OCI-LY3 (cell line): Measurements from ENCODE around the gene TBC1D1.

Experiments
- H2AFZ ChIP-seq: fragments of 200-600, 300-600 bp; shearing (Covaris generic); 2 replicates; pipeline ENCODE4 v1.6.0; 2014; ENCODE audit warnings: antibody characterized with exemption, low read depth, low read length
- H3K27ac ChIP-seq: fragments of 200-600, 300-600 bp; sonication (generic); 2 replicates; pipeline ENCODE4 v1.5.1; 2014; ENCODE audit warnings: mild to moderate bottlenecking, low read length, moderate library complexity, mixed read lengths
- H3K27me3 ChIP-seq: fragments of 200-600, 300-600 bp; sonication (generic); 2 replicates; pipeline ENCODE4 v1.6.1; 2014; ENCODE audit warnings: low read depth, low read length, mixed read lengths
- H3K36me3 ChIP-seq: fragments of 200-600, 300-600 bp; sonication (generic); replicated peaks from 2 replicates; pipeline ENCODE3; 2014; ENCODE audit warnings: low read depth, low read length, mixed read lengths
- H3K4me1 ChIP-seq: fragments of 300-600, 200-600 bp; sonication (generic); 2 replicates; pipeline ENCODE4 v1.6.1; 2014; ENCODE audit warnings: low read length, mixed read lengths
- H3K4me2 ChIP-seq: fragments of 200-600, 300-600 bp; sonication (generic); 2 replicates; pipeline ENCODE4 v1.6.1; 2014; ENCODE audit warnings: low read length, mixed read lengths
- H3K4me3 ChIP-seq: fragments of 300-600, 200-600 bp; sonication (generic); 2 replicates; pipeline ENCODE4 v1.5.1; 2014; ENCODE audit warnings: antibody characterized with exemption, mild to moderate bottlenecking, low read length, moderate library complexity
- H3K79me2 ChIP-seq: fragments of 300-600, 200-600 bp; shearing (Covaris generic); 2 replicates; pipeline ENCODE4 v1.6.1; 2014; ENCODE audit warnings: mild to moderate bottlenecking, low read length, mixed read lengths
- H3K9ac ChIP-seq: fragments of 300-600, 200-600 bp; shearing (Covaris generic); 2 replicates; pipeline ENCODE4 v1.6.0; 2014; ENCODE audit warnings: mild to moderate bottlenecking, low read length, moderate library complexity
- H3K9me3 ChIP-seq: fragments of 200-600, 300-600 bp; shearing (Covaris generic); 2 replicates; pipeline ENCODE4 v1.6.1; 2014; ENCODE audit warnings: low read length, mixed read lengths; ENCODE audit not compliant: insufficient read depth
- H4K20me1 ChIP-seq: fragments of 200-600, 300-600 bp; sonication (generic); 2 replicates; pipeline ENCODE4 v1.6.1; 2016; ENCODE audit warnings: low read length, mixed read lengths; ENCODE audit not compliant: insufficient read depth
- CTCF ChIP-seq: fragments of 200-600, 300-600 bp; sonication (generic); IDR thresholded peaks from 2 replicates; pipeline ENCODE4 v1.5.1; 2014; ENCODE audit warnings: antibody characterized with exemption, low read length, low read depth
- EZH2phosphoT487 ChIP-seq: fragments of 200-600 bp; shearing (Covaris generic); IDR thresholded peaks from 2 replicates; pipeline ENCODE4 v1.6.1; 2018; ENCODE audit warnings: antibody characterized with exemption, mixed run types, low read depth

TBC1D1 gene

GRCh38 chr4:38152305-38152704, 261.4 kb downstream of the TBC1D1 start:
- Histone ChIP-seq H3K36me3 (no peaks in the 10 kb centered on the region), H3K4me1 (no peaks in the 10 kb centered on the region)

GRCh38 chr4:38152721-38153386, 262.0 kb downstream of the TBC1D1 start:
- Histone ChIP-seq H3K79me2 (no peaks in the 10 kb centered on the region), H3K4me3 (no peak overlapping the region), H2AFZ (no peak overlapping the region), H3K9me3 (no peaks in the 10 kb centered on the region), H3K27me3 (no peaks in the 10 kb centered on the region), H3K4me2 (no peak overlapping the region), H4K20me1 (no peaks in the 10 kb centered on the region), H3K27ac (no peak overlapping the region), H3K4me1 (no peaks in the 10 kb centered on the region), H3K9ac (no peak overlapping the region), H3K36me3 (no peaks in the 10 kb centered on the region)
- TF ChIP-seq CTCF, result no peak
- no peak for TF ChIP-seq EZH2phosphoT487

More at GRCh38 chr4:38152305-38152704, 261.4 kb downstream of the TBC1D1 start:
- Histone ChIP-seq H3K27me3 (no peaks in the 10 kb centered on the region), H3K27ac (no peak overlapping the region), H3K4me2 (no peak overlapping the region), H3K9me3 (no peaks in the 10 kb centered on the region), H3K79me2 (no peaks in the 10 kb centered on the region), H3K4me3 (no peak overlapping the region), H3K9ac (no peak overlapping the region), H2AFZ (no peak overlapping the region), H4K20me1 (no peaks in the 10 kb centered on the region)
- TF ChIP-seq EZH2phosphoT487 (no peak), CTCF (no peak)

- no peak overlapping the region for H2AFZ ChIP-seq
- H3K9me3 ChIP-seq, result no peaks in the 10 kb centered on the region
- H4K20me1 ChIP-seq, result no peaks in the 10 kb centered on the region
- TF ChIP-seq EZH2phosphoT487 (no peak), CTCF (no peak)
- H3K27me3 ChIP-seq, result no peaks in the 10 kb centered on the region
- no peaks in the 10 kb centered on the region for H3K36me3 ChIP-seq
- H3K9ac ChIP-seq, result no peak overlapping the region
- no peaks in the 10 kb centered on the region for H3K4me1 ChIP-seq
- no peak overlapping the region for H3K27ac ChIP-seq
- H3K79me2 ChIP-seq, result no peaks in the 10 kb centered on the region
- H3K4me3 ChIP-seq, result no peak overlapping the region
- no peak overlapping the region for H3K4me2 ChIP-seq
These were observed 262.5 kb downstream of the TBC1D1 start for GRCh38 chr4:38153387-38153760.

GRCh38 chr4:38154252-38154651, 263.4 kb downstream of the TBC1D1 start:
- no peak overlapping the region for H3K9ac ChIP-seq
- H3K9me3 ChIP-seq, result no peaks in the 10 kb centered on the region
- no peak overlapping the region for H3K4me3 ChIP-seq
- no peaks in the 10 kb centered on the region for H3K79me2 ChIP-seq
- H3K27me3 ChIP-seq, result no peaks in the 10 kb centered on the region
- no peak overlapping the region for H3K4me2 ChIP-seq
- H3K4me1 ChIP-seq, result no peaks in the 10 kb centered on the region
- H4K20me1 ChIP-seq, result no peaks in the 10 kb centered on the region
- no peak overlapping the region for H2AFZ ChIP-seq
- no peak overlapping the region for H3K27ac ChIP-seq
- no peak for TF ChIP-seq EZH2phosphoT487
- TF ChIP-seq CTCF, result no peak
- H3K36me3 ChIP-seq, result no peaks in the 10 kb centered on the region
